COLO829 (cell line): ENCODE measurements around the gene BEGAIN.

ENCODE experiments used
- DNase-seq: peaks from one replicate; pipeline ENCODE4 v3.0.0; 2012; ENCODE audit warnings: low spot score

The BEGAIN gene

GRCh38 chr14:100615736-100616695, 28.8 kb upstream of the BEGAIN start:
- DNase-seq = no peak

- DNase-seq = no peak
Measured at GRCh38 chr14:100614803-100615202, 27.6 kb upstream of the BEGAIN start.

GRCh38 chr14:100612986-100613385, 25.8 kb upstream of the BEGAIN start:
- DNase-seq = no peak

- no peak for DNase-seq
Measured at GRCh38 chr14:100611811-100612480, 24.7 kb upstream of the BEGAIN start.

GRCh38 chr14:100610511-100611217, 23.4 kb upstream of the BEGAIN start:
- no peak for DNase-seq

GRCh38 chr14:100609941-100610391, 22.7 kb upstream of the BEGAIN start:
- DNase-seq = no peak

- no peak for DNase-seq
Measured at GRCh38 chr14:100609331-100609870, 22.2 kb upstream of the BEGAIN start.

GRCh38 chr14:100608586-100609330, 21.5 kb upstream of the BEGAIN start:
- DNase-seq = no peak

- DNase-seq = no peak
Measured at GRCh38 chr14:100608064-100608463, 20.8 kb upstream of the BEGAIN start.

- DNase-seq = no peak
Measured at GRCh38 chr14:100607611-100607956, 20.4 kb upstream of the BEGAIN start.

- DNase-seq = no peak
Measured at GRCh38 chr14:100606687-100607610, 19.7 kb upstream of the BEGAIN start.

- no peak for DNase-seq
Measured at GRCh38 chr14:100605706-100606686, 18.8 kb upstream of the BEGAIN start.

GRCh38 chr14:100605230-100605629, 18.0 kb upstream of the BEGAIN start:
- no peak for DNase-seq

GRCh38 chr14:100604709-100605108, 17.5 kb upstream of the BEGAIN start:
- DNase-seq = no peak

- DNase-seq = no peak
Measured at GRCh38 chr14:100604121-100604501, 16.9 kb upstream of the BEGAIN start.

GRCh38 chr14:100603341-100604120, 16.3 kb upstream of the BEGAIN start:
- DNase-seq = no peak

- no peak for DNase-seq
Measured at GRCh38 chr14:100602621-100603230, 15.5 kb upstream of the BEGAIN start.

- no peak for DNase-seq
Measured at GRCh38 chr14:100601914-100602313, 14.7 kb upstream of the BEGAIN start.
